H1 (cell line): ENCODE data around the gene FAAP100. TPM values are rescaled to one million over a fixed set of nuclear protein-coding genes. Genes with fewer than 3 reads are reported as not detected.

Source experiments
- BACH1 ChIP-seq: IDR thresholded peaks from 2 replicates; pipeline ENCODE4 v1.6.1; 2012; ENCODE audit warnings: low read length, improper control_type of control experiment
- BCL11A ChIP-seq, 2 experiments: IDR thresholded peaks; one replicate each; pipeline ENCODE4 v1.6.1; 2011; ENCODE audit warnings: low read depth in 2 of 2, low read length in 2 of 2, mild to moderate bottlenecking in 2 of 2
- CTBP2 ChIP-seq: IDR thresholded peaks from 2 replicates; pipeline ENCODE4 v1.7.0; 2011; ENCODE audit warnings: borderline replicate concordance, mild to moderate bottlenecking, moderate library complexity, mixed read lengths, low read length; ENCODE audit not compliant: insufficient read depth, insufficient read length
- EP300 ChIP-seq, 2 experiments: IDR thresholded peaks; 1 replicate in 1 of 2; 2 replicates in 1 of 2; pipeline ENCODE4 v1.6.1; 2011 to 2012; ENCODE audit warnings: low read depth in 2 of 2, low read length in 2 of 2, mild to moderate bottlenecking in 2 of 2, borderline replicate concordance in 1 of 2, inconsistent platforms in 1 of 2, moderate library complexity in 1 of 2
- SIN3A ChIP-seq, 2 experiments: IDR thresholded peaks in 1 of 2; conservative IDR thresholded peaks in 1 of 2; 2 replicates each; pipeline ENCODE4 v1.6.1; 2011 to 2012; ENCODE audit warnings: low read length in 2 of 2, improper control_type of control experiment in 1 of 2, low read depth in 1 of 2, mild to moderate bottlenecking in 1 of 2
- SIX5 ChIP-seq: IDR thresholded peaks from 2 replicates; pipeline ENCODE4 v1.6.1; 2011; ENCODE audit warnings: mild to moderate bottlenecking, low read depth, low read length
- SUZ12 ChIP-seq: fragments of 200-600 bp; sonication (generic); IDR thresholded peaks from 2 replicates; pipeline ENCODE4 v1.6.1; 2012; ENCODE audit warnings: mild to moderate bottlenecking, inconsistent platforms, low read length, moderate library complexity, mixed read lengths
- ZNF274 ChIP-seq: IDR thresholded peaks from 2 replicates; pipeline ENCODE4 v1.7.0; 2012; ENCODE audit warnings: low read length, borderline replicate concordance; ENCODE audit errors: extremely low read depth
- polyA plus RNA-seq, 7 experiments: library from polyadenylated mRNA; depleted of rRNA in 3 of 7; stranded (reverse) in 5 of 7; unstranded in 2 of 7; fragments of >200 nt in 5 of 7; fragments of 200-250 nt in 2 of 7; gene quantifications; 1 replicate in 5 of 7; 2 replicates in 1 of 7; 4 replicates in 1 of 7; pipeline versions ENCODE4 v1.2.1 to v1.2.3, GENCODE V29; 2011 to 2013; ENCODE audit warnings: missing spikeins in 2 of 7, mixed read lengths in 2 of 7
- total RNA-seq: library from RNA; stranded (reverse); fragmentation: NEBNext Ultra II Directional; extraction: Animal tissue kit (Norgen Biotek cat#: 25700); gene quantifications from 2 replicates; pipeline ENCODE4 v1.2.1, GENCODE V29; 2021
- TF ChIP-seq, protein P1 (sequence below): fragments of 300-600 bp; sonication (generic); IDR thresholded peaks from 2 replicates; pipeline ENCODE4 v1.7.1; 2012; ENCODE audit warnings: low read length, moderate library complexity, mild to moderate bottlenecking, inconsistent platforms; ENCODE audit not compliant: insufficient replicate concordance

The FAAP100 gene
- total and polyA plus RNA-seq, 2 of the 8 experiments (the other 6 are each of a cell fraction or from before 2014, with no cell fraction given), result 23.2 to 41.8 TPM

DNA sequence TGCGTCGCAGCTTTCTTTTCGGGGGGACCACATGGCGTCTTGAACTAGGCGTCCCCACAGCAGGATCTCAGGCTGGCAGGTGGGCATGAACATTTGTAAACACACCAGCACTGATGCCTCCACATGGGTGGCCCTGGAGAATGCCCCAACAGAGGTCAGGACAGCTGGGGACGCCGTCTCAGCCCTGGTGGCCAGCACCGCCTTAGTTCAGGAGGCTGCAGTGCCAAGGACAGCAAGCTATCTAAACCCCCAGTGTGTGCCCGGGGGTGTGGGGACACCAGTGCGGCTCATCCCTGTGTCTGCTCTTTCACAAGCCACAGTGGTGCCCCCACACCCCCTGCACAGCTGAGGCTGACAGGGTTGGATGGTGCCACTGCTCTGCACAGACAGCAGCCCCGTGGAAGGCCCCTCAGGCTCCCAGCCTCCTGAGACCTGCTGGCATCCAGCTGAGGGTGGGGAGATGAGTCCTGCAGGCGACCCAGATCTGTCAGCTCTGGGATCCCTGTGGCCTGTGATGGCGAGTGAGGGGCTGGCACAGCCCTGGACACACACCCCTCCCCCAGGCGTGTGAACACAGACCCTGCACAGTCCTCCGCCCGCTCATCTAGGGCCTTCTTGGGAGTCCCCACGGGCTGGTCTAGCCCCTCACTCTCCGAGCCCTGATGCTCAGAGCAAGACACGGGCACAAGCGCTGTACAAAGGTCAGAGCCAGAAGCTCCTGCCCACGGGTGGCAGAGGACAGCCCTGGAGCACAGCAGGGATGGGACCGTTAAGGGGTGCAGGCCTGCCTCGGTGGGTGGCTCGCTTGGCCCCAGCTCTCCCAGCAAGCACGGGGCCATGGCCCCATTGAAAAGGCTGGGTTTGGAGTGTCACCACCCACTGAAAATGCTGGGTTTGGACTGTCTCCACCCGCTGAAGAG lies 13.2 kb downstream of the FAAP100 start (continued):
- TF ChIP-seq, protein P1, sequence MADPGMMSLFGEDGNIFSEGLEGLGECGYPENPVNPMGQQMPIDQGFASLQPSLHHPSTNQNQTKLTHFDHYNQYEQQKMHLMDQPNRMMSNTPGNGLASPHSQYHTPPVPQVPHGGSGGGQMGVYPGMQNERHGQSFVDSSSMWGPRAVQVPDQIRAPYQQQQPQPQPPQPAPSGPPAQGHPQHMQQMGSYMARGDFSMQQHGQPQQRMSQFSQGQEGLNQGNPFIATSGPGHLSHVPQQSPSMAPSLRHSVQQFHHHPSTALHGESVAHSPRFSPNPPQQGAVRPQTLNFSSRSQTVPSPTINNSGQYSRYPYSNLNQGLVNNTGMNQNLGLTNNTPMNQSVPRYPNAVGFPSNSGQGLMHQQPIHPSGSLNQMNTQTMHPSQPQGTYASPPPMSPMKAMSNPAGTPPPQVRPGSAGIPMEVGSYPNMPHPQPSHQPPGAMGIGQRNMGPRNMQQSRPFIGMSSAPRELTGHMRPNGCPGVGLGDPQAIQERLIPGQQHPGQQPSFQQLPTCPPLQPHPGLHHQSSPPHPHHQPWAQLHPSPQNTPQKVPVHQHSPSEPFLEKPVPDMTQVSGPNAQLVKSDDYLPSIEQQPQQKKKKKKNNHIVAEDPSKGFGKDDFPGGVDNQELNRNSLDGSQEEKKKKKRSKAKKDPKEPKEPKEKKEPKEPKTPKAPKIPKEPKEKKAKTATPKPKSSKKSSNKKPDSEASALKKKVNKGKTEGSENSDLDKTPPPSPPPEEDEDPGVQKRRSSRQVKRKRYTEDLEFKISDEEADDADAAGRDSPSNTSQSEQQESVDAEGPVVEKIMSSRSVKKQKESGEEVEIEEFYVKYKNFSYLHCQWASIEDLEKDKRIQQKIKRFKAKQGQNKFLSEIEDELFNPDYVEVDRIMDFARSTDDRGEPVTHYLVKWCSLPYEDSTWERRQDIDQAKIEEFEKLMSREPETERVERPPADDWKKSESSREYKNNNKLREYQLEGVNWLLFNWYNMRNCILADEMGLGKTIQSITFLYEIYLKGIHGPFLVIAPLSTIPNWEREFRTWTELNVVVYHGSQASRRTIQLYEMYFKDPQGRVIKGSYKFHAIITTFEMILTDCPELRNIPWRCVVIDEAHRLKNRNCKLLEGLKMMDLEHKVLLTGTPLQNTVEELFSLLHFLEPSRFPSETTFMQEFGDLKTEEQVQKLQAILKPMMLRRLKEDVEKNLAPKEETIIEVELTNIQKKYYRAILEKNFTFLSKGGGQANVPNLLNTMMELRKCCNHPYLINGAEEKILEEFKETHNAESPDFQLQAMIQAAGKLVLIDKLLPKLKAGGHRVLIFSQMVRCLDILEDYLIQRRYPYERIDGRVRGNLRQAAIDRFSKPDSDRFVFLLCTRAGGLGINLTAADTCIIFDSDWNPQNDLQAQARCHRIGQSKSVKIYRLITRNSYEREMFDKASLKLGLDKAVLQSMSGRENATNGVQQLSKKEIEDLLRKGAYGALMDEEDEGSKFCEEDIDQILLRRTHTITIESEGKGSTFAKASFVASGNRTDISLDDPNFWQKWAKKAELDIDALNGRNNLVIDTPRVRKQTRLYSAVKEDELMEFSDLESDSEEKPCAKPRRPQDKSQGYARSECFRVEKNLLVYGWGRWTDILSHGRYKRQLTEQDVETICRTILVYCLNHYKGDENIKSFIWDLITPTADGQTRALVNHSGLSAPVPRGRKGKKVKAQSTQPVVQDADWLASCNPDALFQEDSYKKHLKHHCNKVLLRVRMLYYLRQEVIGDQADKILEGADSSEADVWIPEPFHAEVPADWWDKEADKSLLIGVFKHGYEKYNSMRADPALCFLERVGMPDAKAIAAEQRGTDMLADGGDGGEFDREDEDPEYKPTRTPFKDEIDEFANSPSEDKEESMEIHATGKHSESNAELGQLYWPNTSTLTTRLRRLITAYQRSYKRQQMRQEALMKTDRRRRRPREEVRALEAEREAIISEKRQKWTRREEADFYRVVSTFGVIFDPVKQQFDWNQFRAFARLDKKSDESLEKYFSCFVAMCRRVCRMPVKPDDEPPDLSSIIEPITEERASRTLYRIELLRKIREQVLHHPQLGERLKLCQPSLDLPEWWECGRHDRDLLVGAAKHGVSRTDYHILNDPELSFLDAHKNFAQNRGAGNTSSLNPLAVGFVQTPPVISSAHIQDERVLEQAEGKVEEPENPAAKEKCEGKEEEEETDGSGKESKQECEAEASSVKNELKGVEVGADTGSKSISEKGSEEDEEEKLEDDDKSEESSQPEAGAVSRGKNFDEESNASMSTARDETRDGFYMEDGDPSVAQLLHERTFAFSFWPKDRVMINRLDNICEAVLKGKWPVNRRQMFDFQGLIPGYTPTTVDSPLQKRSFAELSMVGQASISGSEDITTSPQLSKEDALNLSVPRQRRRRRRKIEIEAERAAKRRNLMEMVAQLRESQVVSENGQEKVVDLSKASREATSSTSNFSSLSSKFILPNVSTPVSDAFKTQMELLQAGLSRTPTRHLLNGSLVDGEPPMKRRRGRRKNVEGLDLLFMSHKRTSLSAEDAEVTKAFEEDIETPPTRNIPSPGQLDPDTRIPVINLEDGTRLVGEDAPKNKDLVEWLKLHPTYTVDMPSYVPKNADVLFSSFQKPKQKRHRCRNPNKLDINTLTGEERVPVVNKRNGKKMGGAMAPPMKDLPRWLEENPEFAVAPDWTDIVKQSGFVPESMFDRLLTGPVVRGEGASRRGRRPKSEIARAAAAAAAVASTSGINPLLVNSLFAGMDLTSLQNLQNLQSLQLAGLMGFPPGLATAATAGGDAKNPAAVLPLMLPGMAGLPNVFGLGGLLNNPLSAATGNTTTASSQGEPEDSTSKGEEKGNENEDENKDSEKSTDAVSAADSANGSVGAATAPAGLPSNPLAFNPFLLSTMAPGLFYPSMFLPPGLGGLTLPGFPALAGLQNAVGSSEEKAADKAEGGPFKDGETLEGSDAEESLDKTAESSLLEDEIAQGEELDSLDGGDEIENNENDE, result no peak
- TF ChIP-seq BCL11A (IDR thresholded peaks at IDR 0.05; ENCODE audit: low read depth in 2 of 2, low read length in 2 of 2) (no peak), EP300 (IDR thresholded peaks at IDR 0.05; ENCODE audit: borderline replicate concordance in 1 of 2, low read depth in 2 of 2, low read length in 2 of 2) (no peak), SUZ12 (no peak), SIN3A (conservative IDR thresholded peaks at IDR 0.05 in 1 of 2, IDR thresholded peaks at IDR 0.05 in 1 of 2; ENCODE audit: low read depth in 1 of 2, low read length in 2 of 2) (no peak), SIX5 (no peak), BACH1 (no peak), CTBP2 (no peak), ZNF274 (no peak)
